ENCODE results near the gene SORCS2.

SORCS2 gene

GRCh38 chr4:7761312-7761711 is 569.0 kb downstream of the SORCS2 start:
- no peak for DNase-seq (ENCODE audit: low read depth, low spot score)

- no peak for DNase-seq (ENCODE audit: low read depth, low spot score)
Observed at GRCh38 chr4:7761720-7762119, 569.4 kb downstream of the SORCS2 start.

GRCh38 chr4:7762376-7763030 is 570.2 kb downstream of the SORCS2 start:
- no peak for DNase-seq (ENCODE audit: low read depth, low spot score)

- no peak for DNase-seq (ENCODE audit: low read depth, low spot score)
Observed at GRCh38 chr4:7763106-7763505, 570.8 kb downstream of the SORCS2 start.

GRCh38 chr4:7763788-7764187 is 571.5 kb downstream of the SORCS2 start:
- no peak for DNase-seq (ENCODE audit: low read depth, low spot score)

- no peak for DNase-seq (ENCODE audit: low read depth, low spot score)
Observed at GRCh38 chr4:7764466-7764865, 572.1 kb downstream of the SORCS2 start.

GRCh38 chr4:7765666-7766065 is 573.3 kb downstream of the SORCS2 start:
- no peak for DNase-seq (ENCODE audit: low read depth, low spot score)

GRCh38 chr4:7766086-7766485 is 573.7 kb downstream of the SORCS2 start:
- no peak for DNase-seq (ENCODE audit: low read depth, low spot score)

GRCh38 chr4:7766661-7767345 is 574.5 kb downstream of the SORCS2 start:
- no peak for DNase-seq (ENCODE audit: low read depth, low spot score)

GRCh38 chr4:7767526-7767925 is 575.2 kb downstream of the SORCS2 start:
- DNase-seq (ENCODE audit: low read depth, low spot score), result no peak

- DNase-seq (ENCODE audit: low read depth, low spot score), result no peak
Observed at GRCh38 chr4:7767966-7768365, 575.6 kb downstream of the SORCS2 start.

GRCh38 chr4:7768736-7769135 is 576.4 kb downstream of the SORCS2 start:
- DNase-seq (ENCODE audit: low read depth, low spot score), result no peak

- no peak for DNase-seq (ENCODE audit: low read depth, low spot score)
Observed at GRCh38 chr4:7769396-7770223, 577.3 kb downstream of the SORCS2 start.

GRCh38 chr4:7770224-7771050 is 578.1 kb downstream of the SORCS2 start:
- DNase-seq (ENCODE audit: low read depth, low spot score), result no peak

- DNase-seq (ENCODE audit: low read depth, low spot score), result no peak
Observed at GRCh38 chr4:7771056-7771455, 578.7 kb downstream of the SORCS2 start.

- DNase-seq (ENCODE audit: low read depth, low spot score), result no peak
Observed at GRCh38 chr4:7771541-7772507, 579.5 kb downstream of the SORCS2 start.

- no peak for DNase-seq (ENCODE audit: low read depth, low spot score)
Observed at GRCh38 chr4:7772711-7773385, 580.5 kb downstream of the SORCS2 start.

GRCh38 chr4:7773401-7774180 is 581.3 kb downstream of the SORCS2 start:
- no peak for DNase-seq (ENCODE audit: low read depth, low spot score)

Measured in iPS DF 19.7 (cell line).